Measurements from ENCODE around the gene PSMB5.
"Not testable (repeated sequence)": the region's sequence is repeated elsewhere in the genome, so short reads cannot be mapped to it uniquely, and the experiment has no call there.

DNA sequence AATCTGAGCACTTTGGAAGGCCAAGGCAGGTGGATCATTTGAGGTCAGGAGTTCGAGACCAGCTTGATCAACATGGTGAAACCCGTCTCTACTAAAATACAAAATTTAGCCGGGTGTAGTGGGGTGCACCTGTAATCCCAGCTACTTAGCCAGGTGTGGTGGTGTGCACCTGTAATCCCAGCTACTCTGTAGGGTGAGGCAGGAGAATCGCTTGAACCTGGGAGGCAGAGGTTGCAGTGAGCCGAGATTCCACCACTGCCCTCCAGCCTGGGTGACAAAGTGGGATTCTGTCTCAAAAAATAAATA, 21.0 kb downstream of the PSMB5 start:
- TF ChIP-seq, protein P1, sequence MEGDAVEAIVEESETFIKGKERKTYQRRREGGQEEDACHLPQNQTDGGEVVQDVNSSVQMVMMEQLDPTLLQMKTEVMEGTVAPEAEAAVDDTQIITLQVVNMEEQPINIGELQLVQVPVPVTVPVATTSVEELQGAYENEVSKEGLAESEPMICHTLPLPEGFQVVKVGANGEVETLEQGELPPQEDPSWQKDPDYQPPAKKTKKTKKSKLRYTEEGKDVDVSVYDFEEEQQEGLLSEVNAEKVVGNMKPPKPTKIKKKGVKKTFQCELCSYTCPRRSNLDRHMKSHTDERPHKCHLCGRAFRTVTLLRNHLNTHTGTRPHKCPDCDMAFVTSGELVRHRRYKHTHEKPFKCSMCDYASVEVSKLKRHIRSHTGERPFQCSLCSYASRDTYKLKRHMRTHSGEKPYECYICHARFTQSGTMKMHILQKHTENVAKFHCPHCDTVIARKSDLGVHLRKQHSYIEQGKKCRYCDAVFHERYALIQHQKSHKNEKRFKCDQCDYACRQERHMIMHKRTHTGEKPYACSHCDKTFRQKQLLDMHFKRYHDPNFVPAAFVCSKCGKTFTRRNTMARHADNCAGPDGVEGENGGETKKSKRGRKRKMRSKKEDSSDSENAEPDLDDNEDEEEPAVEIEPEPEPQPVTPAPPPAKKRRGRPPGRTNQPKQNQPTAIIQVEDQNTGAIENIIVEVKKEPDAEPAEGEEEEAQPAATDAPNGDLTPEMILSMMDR (IDR thresholded peaks at IDR 0.05): not testable (repeated sequence)
- not testable (repeated sequence) for TF ChIP-seq POLR2A (IDR thresholded peaks at IDR 0.05)

Measured in adrenal gland (tissue), 5 donors.